ENCODE data around the gene TRAK1. TPM values are rescaled to one million over a fixed set of nuclear protein-coding genes. Genes with fewer than 3 reads are reported as not detected.

Gene TRAK1
- total and polyA plus RNA-seq, 10 of the 15 experiments (the other 5 are each of a cell fraction or from before 2014, with no cell fraction given), result 6.6 to 46.2 (median 23.7) TPM

DNA sequence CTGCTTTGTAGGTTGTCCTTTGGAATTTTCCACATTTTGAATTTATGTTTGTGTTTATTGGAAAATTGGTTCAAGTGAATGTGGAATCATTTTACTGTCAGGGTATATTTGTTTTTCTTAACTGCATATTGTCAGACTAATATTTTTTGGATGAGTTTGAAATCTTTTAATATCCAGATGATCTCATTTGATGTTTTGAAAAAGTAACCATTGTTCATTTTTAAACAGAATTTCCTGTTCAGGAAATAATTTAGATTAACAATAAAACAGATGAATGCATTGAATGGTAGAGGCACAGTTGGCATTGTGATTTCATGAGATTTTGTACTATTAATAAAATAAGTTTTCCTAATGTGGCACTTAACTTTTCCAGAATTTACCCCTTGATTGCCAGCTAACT is 15.5 kb downstream of the TRAK1 start:
- DNase-seq (ENCODE audit: low read depth, low spot score) (no peak), FAIRE-seq (no peak), ATAC-seq (no peak)
- intact Hi-C loops (cut with micrococcal nuclease; ENCODE audit: unreplicated experiment) (no loop called here), in situ Hi-C loops (cut with MboI) (loop anchor here (25.0 kb wide), 2 partner anchors 1519 to 1769 kb away; no protein-coding TSS in a partner anchor)
- CTCF ChIA-PET, result no interaction called here
- Histone ChIP-seq H3K4me1 (ENCODE audit: control insufficient read depth, insufficient read depth, low read length) (no peaks in the 10 kb centered on the region), H3K4me2 (ENCODE audit: control insufficient read depth, insufficient read depth) (no peak overlapping the region), H3K27me3 (replicated peaks in 1 of 2; ENCODE audit: control insufficient read depth in 2 of 2, insufficient read depth in 2 of 2, low read length in 1 of 2) (no peaks in the 10 kb centered on the region), H3K9me3 (replicated peaks; ENCODE audit: control insufficient read depth, insufficient read depth, low read length) (no peaks in the 10 kb centered on the region), H3K36me3 (ENCODE audit: control insufficient read depth in 2 of 2, insufficient read depth in 2 of 2, low read length in 1 of 2) (peaks cover 5 to 14% of the 10 kb centered on the region in 2 experiments), H4K20me1 (ENCODE audit: control insufficient read depth, insufficient read depth) (no peaks in the 10 kb centered on the region), H3K4me3 (no peak overlapping the region), H3K79me2 (ENCODE audit: control insufficient read depth, insufficient read depth, low read length) (no peaks in the 10 kb centered on the region), H3K9ac (ENCODE audit: control insufficient read depth, insufficient read depth, low read length) (no peak overlapping the region), H3K27ac (ENCODE audit: control insufficient read depth, insufficient read depth) (no peak overlapping the region), H2AFZ (ENCODE audit: control insufficient read depth, low read depth, low read length) (no peak overlapping the region)
- RAD21 ChIA-PET (ENCODE audit: unreplicated experiment), result no interaction called here
- BruUV-seq (replicated peaks), result no TSS peak
- TF ChIP-seq ATF7 (IDR thresholded peaks at IDR 0.05; ENCODE audit: low read depth) (no peak), RCOR1 (conservative IDR thresholded peaks at IDR 0.05; ENCODE audit: low read depth, low read length) (no peak), SIN3A (IDR thresholded peaks at IDR 0.05; ENCODE audit: low read depth, low read length) (no peak), HDAC6 (IDR thresholded peaks at IDR 0.05; ENCODE audit: unreplicated experiment) (no peak), ZBED1 (IDR thresholded peaks at IDR 0.05; ENCODE audit: borderline replicate concordance) (no peak), STAT3 (IDR thresholded peaks at IDR 0.05; ENCODE audit: low read depth, low read length) (no peak), EGR1 (IDR thresholded peaks at IDR 0.05; ENCODE audit: borderline replicate concordance in 1 of 2, low read depth in 2 of 2, low read length in 2 of 2) (no peak), FOS (IDR thresholded peaks at IDR 0.05; ENCODE audit: borderline replicate concordance, extremely low read depth, insufficient read length) (no peak), POLR2A (IDR thresholded peaks at IDR 0.05; ENCODE audit: low read depth, low read length) (no peak), RAD51 (IDR thresholded peaks at IDR 0.05) (no peak), MEF2B (IDR thresholded peaks at IDR 0.05; ENCODE audit: partially characterized antibody, poor library complexity, severe bottlenecking) (no peak), ZZZ3 (IDR thresholded peaks at IDR 0.05; ENCODE audit: control insufficient read depth, insufficient read length, low read depth) (no peak), SP1 (IDR thresholded peaks at IDR 0.05; ENCODE audit: low read depth, low read length) (no peak), BRCA1 (IDR thresholded peaks at IDR 0.05; ENCODE audit: low read depth, low read length) (no peak)
- TF ChIP-seq, protein P1, sequence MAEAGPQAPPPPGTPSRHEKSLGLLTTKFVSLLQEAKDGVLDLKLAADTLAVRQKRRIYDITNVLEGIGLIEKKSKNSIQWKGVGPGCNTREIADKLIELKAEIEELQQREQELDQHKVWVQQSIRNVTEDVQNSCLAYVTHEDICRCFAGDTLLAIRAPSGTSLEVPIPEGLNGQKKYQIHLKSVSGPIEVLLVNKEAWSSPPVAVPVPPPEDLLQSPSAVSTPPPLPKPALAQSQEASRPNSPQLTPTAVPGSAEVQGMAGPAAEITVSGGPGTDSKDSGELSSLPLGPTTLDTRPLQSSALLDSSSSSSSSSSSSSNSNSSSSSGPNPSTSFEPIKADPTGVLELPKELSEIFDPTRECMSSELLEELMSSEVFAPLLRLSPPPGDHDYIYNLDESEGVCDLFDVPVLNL (IDR thresholded peaks at IDR 0.05; ENCODE audit: low read depth, low read length), result no peak
- TF ChIP-seq, protein P2, sequence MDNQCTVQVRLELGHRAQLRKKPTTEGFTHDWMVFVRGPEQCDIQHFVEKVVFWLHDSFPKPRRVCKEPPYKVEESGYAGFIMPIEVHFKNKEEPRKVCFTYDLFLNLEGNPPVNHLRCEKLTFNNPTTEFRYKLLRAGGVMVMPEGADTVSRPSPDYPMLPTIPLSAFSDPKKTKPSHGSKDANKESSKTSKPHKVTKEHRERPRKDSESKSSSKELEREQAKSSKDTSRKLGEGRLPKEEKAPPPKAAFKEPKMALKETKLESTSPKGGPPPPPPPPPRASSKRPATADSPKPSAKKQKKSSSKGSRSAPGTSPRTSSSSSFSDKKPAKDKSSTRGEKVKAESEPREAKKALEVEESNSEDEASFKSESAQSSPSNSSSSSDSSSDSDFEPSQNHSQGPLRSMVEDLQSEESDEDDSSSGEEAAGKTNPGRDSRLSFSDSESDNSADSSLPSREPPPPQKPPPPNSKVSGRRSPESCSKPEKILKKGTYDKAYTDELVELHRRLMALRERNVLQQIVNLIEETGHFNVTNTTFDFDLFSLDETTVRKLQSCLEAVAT (IDR thresholded peaks at IDR 0.05), result no peak
- TF ChIP-seq, protein P3, sequence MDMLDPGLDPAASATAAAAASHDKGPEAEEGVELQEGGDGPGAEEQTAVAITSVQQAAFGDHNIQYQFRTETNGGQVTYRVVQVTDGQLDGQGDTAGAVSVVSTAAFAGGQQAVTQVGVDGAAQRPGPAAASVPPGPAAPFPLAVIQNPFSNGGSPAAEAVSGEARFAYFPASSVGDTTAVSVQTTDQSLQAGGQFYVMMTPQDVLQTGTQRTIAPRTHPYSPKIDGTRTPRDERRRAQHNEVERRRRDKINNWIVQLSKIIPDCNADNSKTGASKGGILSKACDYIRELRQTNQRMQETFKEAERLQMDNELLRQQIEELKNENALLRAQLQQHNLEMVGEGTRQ (IDR thresholded peaks at IDR 0.05; ENCODE audit: borderline replicate concordance, low read depth, low read length), result no peak
- TF ChIP-seq, protein P4, sequence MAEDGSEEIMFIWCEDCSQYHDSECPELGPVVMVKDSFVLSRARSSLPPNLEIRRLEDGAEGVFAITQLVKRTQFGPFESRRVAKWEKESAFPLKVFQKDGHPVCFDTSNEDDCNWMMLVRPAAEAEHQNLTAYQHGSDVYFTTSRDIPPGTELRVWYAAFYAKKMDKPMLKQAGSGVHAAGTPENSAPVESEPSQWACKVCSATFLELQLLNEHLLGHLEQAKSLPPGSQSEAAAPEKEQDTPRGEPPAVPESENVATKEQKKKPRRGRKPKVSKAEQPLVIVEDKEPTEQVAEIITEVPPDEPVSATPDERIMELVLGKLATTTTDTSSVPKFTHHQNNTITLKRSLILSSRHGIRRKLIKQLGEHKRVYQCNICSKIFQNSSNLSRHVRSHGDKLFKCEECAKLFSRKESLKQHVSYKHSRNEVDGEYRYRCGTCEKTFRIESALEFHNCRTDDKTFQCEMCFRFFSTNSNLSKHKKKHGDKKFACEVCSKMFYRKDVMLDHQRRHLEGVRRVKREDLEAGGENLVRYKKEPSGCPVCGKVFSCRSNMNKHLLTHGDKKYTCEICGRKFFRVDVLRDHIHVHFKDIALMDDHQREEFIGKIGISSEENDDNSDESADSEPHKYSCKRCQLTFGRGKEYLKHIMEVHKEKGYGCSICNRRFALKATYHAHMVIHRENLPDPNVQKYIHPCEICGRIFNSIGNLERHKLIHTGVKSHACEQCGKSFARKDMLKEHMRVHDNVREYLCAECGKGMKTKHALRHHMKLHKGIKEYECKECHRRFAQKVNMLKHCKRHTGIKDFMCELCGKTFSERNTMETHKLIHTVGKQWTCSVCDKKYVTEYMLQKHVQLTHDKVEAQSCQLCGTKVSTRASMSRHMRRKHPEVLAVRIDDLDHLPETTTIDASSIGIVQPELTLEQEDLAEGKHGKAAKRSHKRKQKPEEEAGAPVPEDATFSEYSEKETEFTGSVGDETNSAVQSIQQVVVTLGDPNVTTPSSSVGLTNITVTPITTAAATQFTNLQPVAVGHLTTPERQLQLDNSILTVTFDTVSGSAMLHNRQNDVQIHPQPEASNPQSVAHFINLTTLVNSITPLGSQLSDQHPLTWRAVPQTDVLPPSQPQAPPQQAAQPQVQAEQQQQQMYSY (CRISPR knock-in tag; IDR thresholded peaks at IDR 0.05), result no peak
- TF ChIP-seq, protein P5, sequence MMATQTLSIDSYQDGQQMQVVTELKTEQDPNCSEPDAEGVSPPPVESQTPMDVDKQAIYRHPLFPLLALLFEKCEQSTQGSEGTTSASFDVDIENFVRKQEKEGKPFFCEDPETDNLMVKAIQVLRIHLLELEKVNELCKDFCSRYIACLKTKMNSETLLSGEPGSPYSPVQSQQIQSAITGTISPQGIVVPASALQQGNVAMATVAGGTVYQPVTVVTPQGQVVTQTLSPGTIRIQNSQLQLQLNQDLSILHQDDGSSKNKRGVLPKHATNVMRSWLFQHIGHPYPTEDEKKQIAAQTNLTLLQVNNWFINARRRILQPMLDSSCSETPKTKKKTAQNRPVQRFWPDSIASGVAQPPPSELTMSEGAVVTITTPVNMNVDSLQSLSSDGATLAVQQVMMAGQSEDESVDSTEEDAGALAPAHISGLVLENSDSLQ (IDR thresholded peaks at IDR 0.05), result no peak
- SMC1A ChIA-PET (ENCODE audit: uncharacterized antibody, unreplicated experiment), result no interaction called here
- POLR2A ChIA-PET, result no interaction called here

All from GM12878 (cell line).